ENCODE results near the gene HOXB8. TPM values are rescaled to one million over a fixed set of nuclear protein-coding genes. Genes with fewer than 3 reads are reported as not detected.

HOXB8 gene
- total RNA-seq, 1 donor from 2014 or later: 0.21 TPM

GRCh38 chr17:48605409-48605919, 9.6 kb downstream of the HOXB8 start:
- intact Hi-C loops (cut with DNase I): no loop called here
- Histone ChIP-seq H3K36me3 (no peaks in the 10 kb centered on the region), H3K4me3 (no peak overlapping the region), H3K27ac (no peak overlapping the region), H3K4me1 (peaks cover 16% of the 10 kb centered on the region), H3K9me3 (no peaks in the 10 kb centered on the region), H3K27me3 (ENCODE audit: low read depth) (peaks cover 98% of the 10 kb centered on the region)
- DNase-seq (no peak), ATAC-seq (no peak)
- TF ChIP-seq, protein P1, sequence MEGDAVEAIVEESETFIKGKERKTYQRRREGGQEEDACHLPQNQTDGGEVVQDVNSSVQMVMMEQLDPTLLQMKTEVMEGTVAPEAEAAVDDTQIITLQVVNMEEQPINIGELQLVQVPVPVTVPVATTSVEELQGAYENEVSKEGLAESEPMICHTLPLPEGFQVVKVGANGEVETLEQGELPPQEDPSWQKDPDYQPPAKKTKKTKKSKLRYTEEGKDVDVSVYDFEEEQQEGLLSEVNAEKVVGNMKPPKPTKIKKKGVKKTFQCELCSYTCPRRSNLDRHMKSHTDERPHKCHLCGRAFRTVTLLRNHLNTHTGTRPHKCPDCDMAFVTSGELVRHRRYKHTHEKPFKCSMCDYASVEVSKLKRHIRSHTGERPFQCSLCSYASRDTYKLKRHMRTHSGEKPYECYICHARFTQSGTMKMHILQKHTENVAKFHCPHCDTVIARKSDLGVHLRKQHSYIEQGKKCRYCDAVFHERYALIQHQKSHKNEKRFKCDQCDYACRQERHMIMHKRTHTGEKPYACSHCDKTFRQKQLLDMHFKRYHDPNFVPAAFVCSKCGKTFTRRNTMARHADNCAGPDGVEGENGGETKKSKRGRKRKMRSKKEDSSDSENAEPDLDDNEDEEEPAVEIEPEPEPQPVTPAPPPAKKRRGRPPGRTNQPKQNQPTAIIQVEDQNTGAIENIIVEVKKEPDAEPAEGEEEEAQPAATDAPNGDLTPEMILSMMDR (IDR thresholded peaks at IDR 0.05): no peak

- no peak for DNase-seq
- peaks cover 98% of the 10 kb centered on the region for H3K27me3 ChIP-seq (ENCODE audit: low read depth)
- TF ChIP-seq, protein P1 (IDR thresholded peaks at IDR 0.05): no peak
- intact Hi-C loops (cut with DNase I): no loop called here
- H3K36me3 ChIP-seq: no peaks in the 10 kb centered on the region
- no peak for ATAC-seq
- no peak within 1 kb of the TSS for H3K27ac ChIP-seq
- H3K4me3 ChIP-seq: peak within 1 kb of the TSS; percentile 31
- H3K9me3 ChIP-seq: no peaks in the 10 kb centered on the region
- peaks cover 10% of the 10 kb centered on the region for H3K4me1 ChIP-seq
These were observed 10.2 kb downstream of the HOXB8 start, which contains the start of gene HOXB6 for GRCh38 chr17:48604770-48605329. HOXB6 (minus strand) TSS chr17:48604986; CDS start chr17:48598150, 6,836 bp downstream.

DNA sequence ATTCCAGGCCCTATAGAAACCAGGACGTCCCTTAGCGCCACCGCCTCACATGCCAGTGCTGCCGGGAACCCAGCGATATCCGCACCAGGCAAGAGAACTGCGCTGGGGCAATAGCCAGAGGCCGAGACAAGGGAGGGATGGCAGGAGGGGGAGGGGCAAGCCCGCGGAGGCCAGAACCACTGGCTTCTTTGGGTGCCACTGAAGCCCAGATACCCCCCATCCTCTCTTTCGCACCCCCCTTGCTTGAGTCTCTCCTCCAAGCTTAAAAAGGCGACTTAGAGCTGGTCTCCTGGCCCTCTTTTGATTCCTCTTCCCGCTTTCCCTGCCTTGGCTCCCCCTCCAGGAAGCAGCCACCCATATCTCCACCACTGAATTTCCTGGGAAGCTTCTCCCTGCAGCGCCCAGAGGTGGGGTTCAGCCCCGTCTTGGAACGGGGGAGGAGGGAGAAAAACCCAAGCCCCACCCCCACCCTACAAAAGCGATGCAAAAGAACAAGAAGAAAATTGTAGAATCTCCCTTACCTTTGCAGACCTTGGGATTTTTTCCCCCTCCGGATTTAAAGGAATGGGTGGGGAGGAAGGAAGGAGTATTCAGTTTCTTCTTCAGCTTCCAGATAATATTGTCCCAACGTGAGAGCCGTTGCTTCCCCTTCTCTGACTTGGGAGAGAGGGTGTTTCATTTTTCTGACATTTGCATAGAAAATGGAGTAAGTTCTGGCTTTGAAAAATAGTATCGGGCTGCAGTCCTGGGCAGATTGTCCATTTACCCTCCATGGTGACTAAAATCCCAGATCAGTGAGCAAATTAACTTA, 10.9 kb downstream of the HOXB8 start:
- TF ChIP-seq, protein P1 (IDR thresholded peaks at IDR 0.05): no peak
- Histone ChIP-seq H3K36me3 (no peaks in the 10 kb centered on the region), H3K4me1 (peaks cover 10% of the 10 kb centered on the region), H3K9me3 (no peaks in the 10 kb centered on the region), H3K27me3 (ENCODE audit: low read depth) (peaks cover 98% of the 10 kb centered on the region), H3K4me3 (peak overlapping the region; percentile 31), H3K27ac (no peak overlapping the region)
- ATAC-seq (no peak), DNase-seq (no peak)
- intact Hi-C loops (cut with DNase I): no loop called here

- Histone ChIP-seq H3K4me3 (no peak overlapping the region), H3K9me3 (no peaks in the 10 kb centered on the region), H3K36me3 (no peaks in the 10 kb centered on the region), H3K27ac (no peak overlapping the region), H3K4me1 (peaks cover 19% of the 10 kb centered on the region), H3K27me3 (ENCODE audit: low read depth) (peaks cover 97% of the 10 kb centered on the region)
- intact Hi-C loops (cut with DNase I): no loop called here
- no peak for ATAC-seq
- DNase-seq: no peak
- TF ChIP-seq, protein P1 (IDR thresholded peaks at IDR 0.05): no peak
These were observed 13.3 kb downstream of the HOXB8 start for GRCh38 chr17:48601539-48602425.

DNA sequence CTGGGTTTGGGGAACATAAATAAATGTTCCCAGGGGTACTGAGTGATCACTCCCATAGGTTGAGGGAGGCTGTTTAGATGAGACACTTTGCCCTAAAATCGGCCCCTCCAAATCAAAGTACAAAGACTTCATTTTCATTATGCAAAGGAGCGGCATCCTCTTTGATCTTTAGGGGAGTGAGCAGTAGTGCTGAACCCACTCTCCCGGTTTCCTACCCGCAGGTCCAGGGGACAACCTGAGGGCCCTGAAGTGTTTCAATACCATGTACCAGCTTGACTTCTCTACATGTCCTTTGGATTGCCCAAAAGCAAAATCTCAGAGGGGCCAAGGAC, 13.9 kb downstream of the HOXB8 start:
- no peaks in the 10 kb centered on the region for H3K9me3 ChIP-seq
- ATAC-seq (no peak), DNase-seq (no peak)
- no peak overlapping the region for H3K4me3 ChIP-seq
- peaks cover 24% of the 10 kb centered on the region for H3K4me1 ChIP-seq
- TF ChIP-seq, protein P1 (IDR thresholded peaks at IDR 0.05): no peak
- peaks cover 97% of the 10 kb centered on the region for H3K27me3 ChIP-seq (ENCODE audit: low read depth)
- intact Hi-C loops (cut with DNase I): no loop called here
- no peaks in the 10 kb centered on the region for H3K36me3 ChIP-seq
- no peak overlapping the region for H3K27ac ChIP-seq
